ENCODE measurements around the gene PRKCH.

Gene PRKCH

GRCh38 chr14:61474015-61474414 is 152.6 kb downstream of the PRKCH start:
- no peak for DNase-seq (ENCODE audit: low read depth)
- no peak overlapping the region for H3K4me3 ChIP-seq (ENCODE audit: low read depth, low read length)

GRCh38 chr14:61474701-61475100 is 153.3 kb downstream of the PRKCH start:
- in situ Hi-C loops (cut with HindIII; ENCODE audit: low sequenced_read_pairs): loop anchor here (10.0 kb wide), 1 partner anchor 250 kb away; no protein-coding TSS in a partner anchor
- DNase-seq (ENCODE audit: low read depth): no peak
- H3K4me3 ChIP-seq (ENCODE audit: low read depth, low read length): no peak overlapping the region
- no peak for TF ChIP-seq CTCF (IDR thresholded peaks at IDR 0.05; ENCODE audit: low read depth, low read length, missing control alignments)

More at GRCh38 chr14:61474015-61474414, 152.6 kb downstream of the PRKCH start:
- in situ Hi-C loops (cut with HindIII; ENCODE audit: low sequenced_read_pairs): loop anchor here (10.0 kb wide), 1 partner anchor 251 kb away; no protein-coding TSS in a partner anchor
- TF ChIP-seq CTCF (IDR thresholded peaks at IDR 0.05; ENCODE audit: low read depth, low read length, missing control alignments): no peak

GRCh38 chr14:61475316-61475715 is 153.9 kb downstream of the PRKCH start:
- in situ Hi-C loops (cut with HindIII; ENCODE audit: low sequenced_read_pairs): loop anchor here (10.0 kb wide), 1 partner anchor 249 kb away; no protein-coding TSS in a partner anchor
- DNase-seq (ENCODE audit: low read depth): peak; percentile 56
- H3K4me3 ChIP-seq (ENCODE audit: low read depth, low read length): no peak overlapping the region
- TF ChIP-seq CTCF (IDR thresholded peaks at IDR 0.05; ENCODE audit: low read depth, low read length, missing control alignments): peak; percentile 59

- in situ Hi-C loops (cut with HindIII; ENCODE audit: low sequenced_read_pairs): loop anchor here (10.0 kb wide), 1 partner anchor 249 kb away; no protein-coding TSS in a partner anchor
- no peak overlapping the region for H3K4me3 ChIP-seq (ENCODE audit: low read depth, low read length)
- no peak for TF ChIP-seq CTCF (IDR thresholded peaks at IDR 0.05; ENCODE audit: low read depth, low read length, missing control alignments)
- DNase-seq (ENCODE audit: low read depth): no peak
Observed at GRCh38 chr14:61476105-61476753, 154.8 kb downstream of the PRKCH start.

GRCh38 chr14:61476754-61477410 is 155.5 kb downstream of the PRKCH start:
- no peak for TF ChIP-seq CTCF (IDR thresholded peaks at IDR 0.05; ENCODE audit: low read depth, low read length, missing control alignments)
- peak; percentile 64 for DNase-seq (ENCODE audit: low read depth)
- in situ Hi-C loops (cut with HindIII; ENCODE audit: low sequenced_read_pairs): loop anchor here (10.0 kb wide), 1 partner anchor 248 kb away; no protein-coding TSS in a partner anchor
- no peak overlapping the region for H3K4me3 ChIP-seq (ENCODE audit: low read depth, low read length)

- in situ Hi-C loops (cut with HindIII; ENCODE audit: low sequenced_read_pairs): loop anchor here (10.0 kb wide), 1 partner anchor 247 kb away; no protein-coding TSS in a partner anchor
- DNase-seq (ENCODE audit: low read depth): no peak
- H3K4me3 ChIP-seq (ENCODE audit: low read depth, low read length): no peak overlapping the region
- no peak for TF ChIP-seq CTCF (IDR thresholded peaks at IDR 0.05; ENCODE audit: low read depth, low read length, missing control alignments)
Observed at GRCh38 chr14:61477712-61478462, 156.5 kb downstream of the PRKCH start.

Data from astrocyte of the cerebellum (primary cell).